MG63 (cell line): ENCODE data around the gene FUOM. TPM values are rescaled to one million over a fixed set of nuclear protein-coding genes. Genes with fewer than 3 reads are reported as not detected.

ENCODE experiments used
- DNase-seq: peaks from one replicate; pipeline ENCODE4 v3.0.0-alpha.2; 2020
- H3K27me3 ChIP-seq: fragments of 250-450 bp; sonication (Bioruptor Pico); 2 replicates; pipeline ENCODE4 v1.5.1; 2020; ENCODE audit warnings: mild to moderate bottlenecking, moderate library complexity
- H3K36me3 ChIP-seq: fragments of 250-450 bp; sonication (Bioruptor Pico); 2 replicates; pipeline ENCODE4 v1.5.1; 2020; ENCODE audit warnings: mild to moderate bottlenecking, moderate library complexity
- H3K4me3 ChIP-seq: fragments of 250-450 bp; sonication (Bioruptor Pico); 2 replicates; pipeline ENCODE4 v1.5.1; 2020; ENCODE audit warnings: mild to moderate bottlenecking, moderate library complexity
- H3K9me3 ChIP-seq: fragments of 250-450 bp; sonication (Bioruptor Pico); 2 replicates; pipeline ENCODE4 v1.5.1; 2020; ENCODE audit warnings: mild to moderate bottlenecking, moderate library complexity
- total RNA-seq: library from RNA; depleted of rRNA; stranded (reverse); fragments of >200 nt; shearing (Covaris generic); gene quantifications from 2 replicates; pipeline ENCODE4 v1.2.3, GENCODE V29; 2014; ENCODE audit warnings: low replicate concordance

FUOM gene
- total RNA-seq, 1 experiment from 2014 or later, result 50.8 TPM

- Histone ChIP-seq H3K9me3 (no peaks in the 10 kb centered on the region), H3K27me3 (peaks cover 2% of the 10 kb centered on the region; the same call in 1 of the 2 replicates), H3K4me3 (no peak overlapping the region), H3K36me3 (no peaks in the 10 kb centered on the region)
- no peak for DNase-seq
Measured at GRCh38 chr10:133349160-133349568, 8.7 kb downstream of the FUOM start.

GRCh38 chr10:133347710-133348517, 9.9 kb downstream of the FUOM start:
- peak; percentile 48 for DNase-seq
- no peak overlapping the region for H3K4me3 ChIP-seq
- H3K27me3 ChIP-seq, result peaks cover 9% of the 10 kb centered on the region; the same call in 1 of the 2 replicates
- no peaks in the 10 kb centered on the region for H3K36me3 ChIP-seq
- no peaks in the 10 kb centered on the region for H3K9me3 ChIP-seq

- Histone ChIP-seq H3K27me3 (peaks cover 12% of the 10 kb centered on the region; the same call in 1 of the 2 replicates), H3K9me3 (no peaks in the 10 kb centered on the region), H3K36me3 (no peaks in the 10 kb centered on the region), H3K4me3 (no peak overlapping the region)
- no peak for DNase-seq
Measured at GRCh38 chr10:133346413-133346812, 11.4 kb downstream of the FUOM start.

GRCh38 chr10:133344236-133344635, 13.6 kb downstream of the FUOM start:
- H3K36me3 ChIP-seq, result no peaks in the 10 kb centered on the region
- H3K9me3 ChIP-seq, result no peaks in the 10 kb centered on the region
- H3K27me3 ChIP-seq, result peaks cover 12% of the 10 kb centered on the region; the same call in 1 of the 2 replicates
- DNase-seq, result no peak
- no peak overlapping the region for H3K4me3 ChIP-seq

- peaks cover 12% of the 10 kb centered on the region; the same call in 1 of the 2 replicates for H3K27me3 ChIP-seq
- DNase-seq, result no peak
- H3K36me3 ChIP-seq, result no peaks in the 10 kb centered on the region
- H3K9me3 ChIP-seq, result no peaks in the 10 kb centered on the region
- no peak overlapping the region for H3K4me3 ChIP-seq
Measured at GRCh38 chr10:133343558-133343957, 14.3 kb downstream of the FUOM start.

GRCh38 chr10:133342942-133343341, 14.9 kb downstream of the FUOM start:
- Histone ChIP-seq H3K4me3 (no peak overlapping the region), H3K27me3 (peaks cover 12% of the 10 kb centered on the region; the same call in 1 of the 2 replicates), H3K36me3 (no peaks in the 10 kb centered on the region), H3K9me3 (no peaks in the 10 kb centered on the region)
- DNase-seq, result no peak

- H3K36me3 ChIP-seq, result no peaks in the 10 kb centered on the region
Measured at GRCh38 chr10:133341983-133342382, 15.8 kb downstream of the FUOM start.

GRCh38 chr10:133339708-133340380, 18.0 kb downstream of the FUOM start:
- H3K36me3 ChIP-seq, result no peaks in the 10 kb centered on the region
- peaks cover 38% of the 10 kb centered on the region for H3K27me3 ChIP-seq
- H3K4me3 ChIP-seq, result no peak overlapping the region
- DNase-seq, result no peak
- no peaks in the 10 kb centered on the region for H3K9me3 ChIP-seq

More at GRCh38 chr10:133341983-133342382, 15.8 kb downstream of the FUOM start:
- no peaks in the 10 kb centered on the region for H3K9me3 ChIP-seq
- no peak overlapping the region for H3K4me3 ChIP-seq
- DNase-seq, result no peak
- H3K27me3 ChIP-seq, result peaks cover 16% of the 10 kb centered on the region

- DNase-seq, result no peak
- H3K27me3 ChIP-seq, result peaks cover 37% of the 10 kb centered on the region
- no peaks in the 10 kb centered on the region for H3K9me3 ChIP-seq
- no peak overlapping the region for H3K4me3 ChIP-seq
- no peaks in the 10 kb centered on the region for H3K36me3 ChIP-seq
Measured at GRCh38 chr10:133338080-133339071, 19.4 kb downstream of the FUOM start.

GRCh38 chr10:133337370-133337725, 20.5 kb downstream of the FUOM start:
- Histone ChIP-seq H3K4me3 (no peak overlapping the region), H3K36me3 (no peaks in the 10 kb centered on the region), H3K27me3 (peaks cover 37% of the 10 kb centered on the region)

GRCh38 chr10:133336577-133337369, 21.0 kb downstream of the FUOM start, which contains the start of gene CALY:
TSS of gene CALY (minus strand) at chr10:133336896. CDS start at chr10:133328989, 7,907 bp downstream.
- no peak within 1 kb of the TSS for H3K4me3 ChIP-seq

More at GRCh38 chr10:133337370-133337725, 20.5 kb downstream of the FUOM start:
- no peak for DNase-seq
- H3K9me3 ChIP-seq, result no peaks in the 10 kb centered on the region

GRCh38 chr10:133336118-133336576, 21.7 kb downstream of the FUOM start:
- no peak for DNase-seq
- no peaks in the 10 kb centered on the region for H3K9me3 ChIP-seq
- peaks cover 49% of the 10 kb centered on the region for H3K27me3 ChIP-seq
- H3K4me3 ChIP-seq, result no peak overlapping the region
- H3K36me3 ChIP-seq, result no peaks in the 10 kb centered on the region

More at GRCh38 chr10:133336577-133337369, 21.0 kb downstream of the FUOM start, which contains the start of gene CALY:
- DNase-seq, result peak; percentile 49
- Histone ChIP-seq H3K9me3 (no peaks in the 10 kb centered on the region), H3K27me3 (peaks cover 42% of the 10 kb centered on the region), H3K36me3 (no peaks in the 10 kb centered on the region)

GRCh38 chr10:133335246-133336117, 22.3 kb downstream of the FUOM start:
- Histone ChIP-seq H3K27me3 (peaks cover 53% of the 10 kb centered on the region), H3K4me3 (peak overlapping the region; percentile 14; the same call in 1 of the 2 replicates), H3K9me3 (no peaks in the 10 kb centered on the region), H3K36me3 (no peaks in the 10 kb centered on the region)
- DNase-seq, result peak; percentile 44

- H3K9me3 ChIP-seq, result no peaks in the 10 kb centered on the region
Measured at GRCh38 chr10:133334503-133335245, 23.1 kb downstream of the FUOM start.

More at GRCh38 chr10:133334503-133335245, 23.1 kb downstream of the FUOM start:
- no peaks in the 10 kb centered on the region for H3K36me3 ChIP-seq
- H3K27me3 ChIP-seq, result peaks cover 53% of the 10 kb centered on the region
- H3K4me3 ChIP-seq, result no peak overlapping the region; the same call in 1 of the 2 replicates
- DNase-seq, result no peak
